Neural crest cell (in vitro differentiated cells): ENCODE data around the gene RPS15. TPM values are rescaled to one million over a fixed set of nuclear protein-coding genes. Genes with fewer than 3 reads are reported as not detected.
A peak's percentile ranks its signal among the peaks of the same experiment; 100 is the strongest.

Experiments
- DNase-seq: peaks from one replicate; pipeline ENCODE4 v3.0.0; 2021; ENCODE audit warnings: low read depth, mixed read lengths, low spot score
- H3K27ac Mint-ChIP-seq: one replicate; pipeline ENCODE4 v1.8.0; 2021; ENCODE audit warnings: mild to moderate bottlenecking, mixed read lengths; ENCODE audit not compliant: unreplicated experiment
- H3K27me3 Mint-ChIP-seq: 2 replicates; pipeline ENCODE4 v1.8.0; 2021; ENCODE audit warnings: low read depth, mild to moderate bottlenecking, mixed read lengths
- H3K36me3 Mint-ChIP-seq: 2 replicates; pipeline ENCODE4 v1.8.0; 2021; ENCODE audit warnings: low read depth, mild to moderate bottlenecking, mixed read lengths
- H3K4me1 Mint-ChIP-seq: 2 replicates; pipeline ENCODE4 v1.8.0; 2021; ENCODE audit warnings: mixed read lengths
- H3K4me3 Mint-ChIP-seq: one replicate; pipeline ENCODE4 v1.8.0; 2021; ENCODE audit warnings: mild to moderate bottlenecking, mixed read lengths
- H3K9me3 Mint-ChIP-seq: 2 replicates; pipeline ENCODE4 v1.8.0; 2021; ENCODE audit warnings: mixed read lengths
- CTCF ChIP-seq: fragments of 200-600 bp; sonication (generic); conservative IDR thresholded peaks from 2 replicates; pipeline ENCODE4 v1.5.0; 2021; ENCODE audit warnings: antibody characterized with exemption, mild to moderate bottlenecking
- total RNA-seq: library from RNA; stranded (reverse); gene quantifications from 2 replicates; pipeline ENCODE4 v1.2.1, GENCODE V29; 2021

Gene RPS15
- total RNA-seq, 1 donor from 2014 or later = 1,580 TPM

GRCh38 chr19:1408300-1409203, 29.6 kb upstream of the RPS15 start:
- Mint-ChIP-seq H3K9me3 (no peaks in the 10 kb centered on the region), H3K36me3 (no peaks in the 10 kb centered on the region), H3K27ac (peak overlapping the region; percentile 87), H3K4me1 (peaks cover 28% of the 10 kb centered on the region), H3K4me3 (peak overlapping the region; percentile 96), H3K27me3 (no peaks in the 10 kb centered on the region)
- peak; percentile 30 for DNase-seq
- TF ChIP-seq CTCF = no peak

DNA sequence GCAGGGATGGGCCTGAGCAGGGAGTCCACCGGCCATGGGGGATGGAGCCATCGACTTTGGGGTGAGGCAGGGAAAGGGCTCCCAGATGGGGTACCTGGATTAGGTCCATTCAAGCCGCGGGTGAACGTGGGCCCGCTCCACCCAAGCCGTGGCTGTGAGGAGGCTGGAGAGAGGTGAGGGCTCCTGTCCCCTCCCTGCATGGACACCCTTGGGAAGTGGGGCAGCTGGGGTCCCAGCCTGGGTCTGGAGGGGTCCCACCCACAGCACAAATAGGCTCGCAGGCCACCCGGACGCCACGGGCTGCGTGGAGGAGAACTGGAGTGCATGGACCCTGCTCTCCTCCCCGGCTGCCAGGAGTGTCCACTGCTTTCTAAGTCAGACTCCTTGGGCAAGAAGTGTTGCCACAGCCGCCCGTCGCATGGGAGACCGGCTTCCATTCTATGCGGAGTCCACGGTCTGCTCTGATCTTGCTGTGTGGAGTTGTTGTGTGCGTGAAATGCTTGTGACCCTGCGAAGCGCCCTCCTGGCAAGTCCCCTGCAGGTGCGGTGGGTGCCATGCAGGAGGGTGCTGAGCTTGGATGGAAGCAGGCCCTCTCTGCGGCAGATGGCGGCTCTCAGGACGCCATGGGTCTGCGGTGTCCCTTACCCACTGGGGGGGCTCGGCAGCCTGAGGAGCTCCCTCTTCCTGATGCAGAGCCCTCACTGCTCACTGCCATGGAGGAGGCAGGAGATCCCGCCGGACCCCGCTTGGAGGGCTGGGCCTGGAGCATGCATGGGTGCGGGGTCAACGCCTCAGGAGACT, 28.8 kb upstream of the RPS15 start:
- no peaks in the 10 kb centered on the region for H3K9me3 Mint-ChIP-seq
- H3K4me1 Mint-ChIP-seq = peaks cover 28% of the 10 kb centered on the region
- H3K27me3 Mint-ChIP-seq = no peaks in the 10 kb centered on the region
- no peaks in the 10 kb centered on the region for H3K36me3 Mint-ChIP-seq
- H3K4me3 Mint-ChIP-seq = peak overlapping the region; percentile 96
- TF ChIP-seq CTCF = no peak
- peak overlapping the region; percentile 87 for H3K27ac Mint-ChIP-seq
- no peak for DNase-seq

DNA sequence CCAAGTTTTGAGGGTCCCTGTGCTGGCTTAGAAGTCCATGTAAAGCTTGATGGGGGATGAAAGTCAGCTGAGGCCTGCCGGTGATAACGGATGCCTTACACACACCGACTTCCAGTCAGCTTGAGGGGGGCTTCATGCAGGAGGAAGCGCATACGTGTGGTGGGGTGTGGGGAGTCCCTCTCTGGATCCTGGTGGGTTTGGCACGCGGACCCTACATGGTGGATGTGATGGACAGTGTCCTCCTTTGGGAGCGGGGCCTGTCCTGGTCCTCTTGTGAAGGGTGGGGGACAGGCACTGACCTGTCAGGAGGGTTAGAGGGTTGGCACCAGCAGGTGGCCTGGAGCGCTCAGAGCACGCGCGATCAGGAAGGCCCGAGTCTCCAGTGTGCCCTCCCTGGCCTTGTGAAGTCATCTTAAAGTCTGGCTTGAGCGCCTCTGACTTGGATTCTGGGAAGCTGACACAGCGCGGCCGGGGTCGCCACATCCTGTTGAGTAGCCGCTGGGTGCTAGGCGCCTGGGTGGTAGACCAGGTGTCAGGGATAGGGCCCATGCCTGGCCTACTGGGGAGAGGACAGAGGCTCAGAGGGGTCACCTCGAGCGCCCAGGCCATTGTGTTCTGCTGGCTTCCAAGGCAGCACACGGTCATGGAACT, 27.9 kb upstream of the RPS15 start:
- Mint-ChIP-seq H3K4me1 (peaks cover 34% of the 10 kb centered on the region), H3K27ac (no peak overlapping the region)
- no peak for TF ChIP-seq CTCF

DNA sequence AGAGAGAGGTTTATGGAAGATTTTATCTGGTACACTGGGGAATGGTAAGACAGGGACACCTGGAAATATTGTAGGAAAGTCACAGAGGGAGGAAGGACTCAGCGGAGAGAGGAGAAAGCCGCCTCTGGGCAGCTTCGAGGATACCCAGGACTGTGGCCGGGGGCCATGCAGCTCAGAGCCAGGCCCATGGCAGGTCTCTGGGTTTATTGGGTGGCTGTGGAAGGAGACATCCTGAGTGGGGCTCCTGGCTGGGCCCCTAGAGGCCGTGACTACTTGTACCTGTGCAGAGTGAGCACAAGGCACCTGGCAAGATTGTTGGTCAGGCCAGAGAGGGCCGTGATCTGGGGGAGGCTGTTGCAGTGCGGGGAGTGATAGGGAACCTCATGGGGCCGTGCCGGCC, 27.4 kb upstream of the RPS15 start:
- no peak for TF ChIP-seq CTCF
- no peak for DNase-seq
- peaks cover 39% of the 10 kb centered on the region for H3K4me1 Mint-ChIP-seq
- no peaks in the 10 kb centered on the region for H3K9me3 Mint-ChIP-seq
- H3K36me3 Mint-ChIP-seq = no peaks in the 10 kb centered on the region
- no peak overlapping the region for H3K27ac Mint-ChIP-seq
- no peaks in the 10 kb centered on the region for H3K27me3 Mint-ChIP-seq
- peak overlapping the region; percentile 96 for H3K4me3 Mint-ChIP-seq

More for the DNA sequence above, 27.9 kb upstream of the RPS15 start:
- Mint-ChIP-seq H3K36me3 (no peaks in the 10 kb centered on the region), H3K9me3 (no peaks in the 10 kb centered on the region), H3K4me3 (peak overlapping the region; percentile 96), H3K27me3 (no peaks in the 10 kb centered on the region)
- DNase-seq = no peak
